ENCODE data around the gene SCAMP2. TPM values are rescaled to one million over a fixed set of nuclear protein-coding genes. Genes with fewer than 3 reads are reported as not detected.

The SCAMP2 gene
- total and polyA plus RNA-seq, 2 of the 13 experiments (the other 11 are each of a cell fraction or from before 2014, with no cell fraction given) = 34.8 to 121 TPM

- TF ChIP-seq HMGXB4 (CRISPR knock-in tag; IDR thresholded peaks at IDR 0.05; ENCODE audit: borderline replicate concordance in 1 of 2, low read depth in 1 of 2) (no peak; a peak in 2 of 4 replicates), PRMT3 (CRISPR knock-in tag; IDR thresholded peaks at IDR 0.05; ENCODE audit: borderline replicate concordance, low read depth) (no peak), ZNF263 (CRISPR knock-in tag; IDR thresholded peaks at IDR 0.05) (no peak), FOXO4 (CRISPR knock-in tag; conservative IDR thresholded peaks at IDR 0.05) (no peak), RBAK (CRISPR knock-in tag; IDR thresholded peaks at IDR 0.05) (no peak), SNRNP70 (IDR thresholded peaks at IDR 0.05; ENCODE audit: low read depth, low read length) (no peak), MIXL1 (CRISPR knock-in tag; IDR thresholded peaks at IDR 0.05) (no peak), AGO2 (optimal IDR thresholded peaks at IDR 0.05; ENCODE audit: low read depth, low read length) (no peak), ZNF235 (CRISPR knock-in tag; IDR thresholded peaks at IDR 0.05; ENCODE audit: borderline replicate concordance) (0 out of 2 replicates have a peak, but pooled peaks have one; percentile 53), RNF219 (CRISPR knock-in tag; IDR thresholded peaks at IDR 0.05) (no peak), JUNB (CRISPR knock-in tag; IDR thresholded peaks at IDR 0.05; ENCODE audit: borderline replicate concordance) (no peak), ZNF598 (CRISPR knock-in tag; IDR thresholded peaks at IDR 0.05; ENCODE audit: borderline replicate concordance) (0 out of 2 replicates have a peak, but pooled peaks have one; percentile 36), ZNF337 (CRISPR knock-in tag; IDR thresholded peaks at IDR 0.05; ENCODE audit: borderline replicate concordance, low read depth) (no peak), RFXAP (CRISPR knock-in tag; IDR thresholded peaks at IDR 0.05; ENCODE audit: borderline replicate concordance) (no peak), SP5 (CRISPR knock-in tag; IDR thresholded peaks at IDR 0.05; ENCODE audit: borderline replicate concordance, low read depth) (0 out of 2 replicates have a peak, but pooled peaks have one; percentile 5), ZNF772 (CRISPR knock-in tag; IDR thresholded peaks at IDR 0.05) (no peak), PRDM10 (CRISPR knock-in tag; IDR thresholded peaks at IDR 0.05; ENCODE audit: low read depth) (no peak), HNRNPK (IDR thresholded peaks at IDR 0.05; ENCODE audit: low read depth, low read length, poor library complexity, severe bottlenecking) (no peak), XRCC5 (optimal IDR thresholded peaks at IDR 0.05; ENCODE audit: low read length) (peak; percentile 87), PHB2 (IDR thresholded peaks at IDR 0.05; ENCODE audit: partially characterized antibody) (no peak), SALL2 (CRISPR knock-in tag; IDR thresholded peaks at IDR 0.05) (no peak), TBX3 (IDR thresholded peaks at IDR 0.05; ENCODE audit: borderline replicate concordance) (no peak)
Observed at GRCh38 chr15:74872702-74873035, 496 bp downstream of the SCAMP2 start (continued).

Measured in HepG2 (cell line).